ENCODE data around the gene DPYSL3. TPM values are rescaled to one million over a fixed set of nuclear protein-coding genes. Genes with fewer than 3 reads are reported as not detected.

DPYSL3 gene
- total RNA-seq, 1 experiment from 2014 or later = 156 TPM

- Histone ChIP-seq H3K36me3 (no peaks in the 10 kb centered on the region; the same call in 1 of the 2 replicates), H3K9me3 (replicated peaks) (no peaks in the 10 kb centered on the region), H3K4me3 (no peak overlapping the region), H3K27me3 (replicated peaks) (no peaks in the 10 kb centered on the region), H3K4me1 (replicated peaks) (peaks cover 16% of the 10 kb centered on the region), H3K27ac (no peak overlapping the region)
- DNase-seq (ENCODE audit: low read depth in 1 of 2, low spot score in 2 of 2) = no peak
Observed at GRCh38 chr5:147434049-147434448, 75.8 kb downstream of the DPYSL3 start.

- Histone ChIP-seq H3K27me3 (replicated peaks) (no peaks in the 10 kb centered on the region), H3K36me3 (no peaks in the 10 kb centered on the region; the same call in 1 of the 2 replicates), H3K9me3 (replicated peaks) (no peaks in the 10 kb centered on the region), H3K4me1 (replicated peaks) (peaks cover 13% of the 10 kb centered on the region), H3K4me3 (no peak overlapping the region), H3K27ac (no peak overlapping the region)
- DNase-seq (ENCODE audit: low read depth in 1 of 2, low spot score in 2 of 2) = no peak
Observed at GRCh38 chr5:147432323-147432722, 77.5 kb downstream of the DPYSL3 start.

GRCh38 chr5:147431586-147431985 is 78.3 kb downstream of the DPYSL3 start:
- peak in 1 of 2 experiments; percentile 42 for DNase-seq (ENCODE audit: low read depth in 1 of 2, low spot score in 2 of 2)
- no peaks in the 10 kb centered on the region; the same call in 1 of the 2 replicates for H3K36me3 ChIP-seq
- no peak overlapping the region for H3K27ac ChIP-seq
- no peak overlapping the region for H3K4me3 ChIP-seq
- H3K27me3 ChIP-seq (replicated peaks) = no peaks in the 10 kb centered on the region
- H3K9me3 ChIP-seq (replicated peaks) = no peaks in the 10 kb centered on the region
- peaks cover 13% of the 10 kb centered on the region for H3K4me1 ChIP-seq (replicated peaks)

- H3K36me3 ChIP-seq = peaks cover 6% of the 10 kb centered on the region
- H3K9me3 ChIP-seq (replicated peaks) = no peaks in the 10 kb centered on the region
- peaks cover 13% of the 10 kb centered on the region for H3K4me1 ChIP-seq (replicated peaks)
- H3K4me3 ChIP-seq = no peak overlapping the region
- H3K27me3 ChIP-seq (replicated peaks) = no peaks in the 10 kb centered on the region
- H3K27ac ChIP-seq = no peak overlapping the region
- no peak for DNase-seq (ENCODE audit: low read depth in 1 of 2, low spot score in 2 of 2)
Observed at GRCh38 chr5:147430628-147431027, 79.2 kb downstream of the DPYSL3 start.

GRCh38 chr5:147427521-147428401 is 82.1 kb downstream of the DPYSL3 start:
- no peaks in the 10 kb centered on the region for H3K9me3 ChIP-seq (replicated peaks)
- H3K4me1 ChIP-seq (replicated peaks) = peaks cover 13% of the 10 kb centered on the region
- no peak overlapping the region for H3K4me3 ChIP-seq
- no peak overlapping the region for H3K27ac ChIP-seq
- DNase-seq (ENCODE audit: low read depth in 1 of 2, low spot score in 2 of 2) = no peak
- H3K36me3 ChIP-seq = peaks cover 21% of the 10 kb centered on the region
- no peaks in the 10 kb centered on the region for H3K27me3 ChIP-seq (replicated peaks)

- DNase-seq (ENCODE audit: low read depth in 1 of 2, low spot score in 2 of 2) = no peak
- H3K4me1 ChIP-seq (replicated peaks) = peaks cover 10% of the 10 kb centered on the region
- no peaks in the 10 kb centered on the region for H3K27me3 ChIP-seq (replicated peaks)
- no peaks in the 10 kb centered on the region for H3K9me3 ChIP-seq (replicated peaks)
- H3K36me3 ChIP-seq = peaks cover 21% of the 10 kb centered on the region
- H3K27ac ChIP-seq = no peak overlapping the region
- H3K4me3 ChIP-seq = no peak overlapping the region
Observed at GRCh38 chr5:147426640-147427327, 83.1 kb downstream of the DPYSL3 start.

GRCh38 chr5:147418613-147419012 is 91.3 kb downstream of the DPYSL3 start:
- H3K36me3 ChIP-seq = peaks cover 56% of the 10 kb centered on the region
- no peaks in the 10 kb centered on the region for H3K9me3 ChIP-seq (replicated peaks)
- no peak overlapping the region for H3K27ac ChIP-seq
- H3K4me3 ChIP-seq = no peak overlapping the region
- peaks cover 21% of the 10 kb centered on the region for H3K4me1 ChIP-seq (replicated peaks)
- no peaks in the 10 kb centered on the region for H3K27me3 ChIP-seq (replicated peaks)
- DNase-seq (ENCODE audit: low read depth in 1 of 2, low spot score in 2 of 2) = no peak

GRCh38 chr5:147417135-147417813 is 92.6 kb downstream of the DPYSL3 start:
- peak in 1 of 2 experiments; percentile 50 for DNase-seq (ENCODE audit: low read depth in 1 of 2, low spot score in 2 of 2)
- H3K9me3 ChIP-seq (replicated peaks) = no peaks in the 10 kb centered on the region
- H3K27me3 ChIP-seq (replicated peaks) = no peaks in the 10 kb centered on the region
- peaks cover 21% of the 10 kb centered on the region for H3K4me1 ChIP-seq (replicated peaks)
- H3K36me3 ChIP-seq = peaks cover 61% of the 10 kb centered on the region
- H3K27ac ChIP-seq = no peak overlapping the region
- H3K4me3 ChIP-seq = no peak overlapping the region

GRCh38 chr5:147415651-147416050 is 94.2 kb downstream of the DPYSL3 start:
- DNase-seq (ENCODE audit: low read depth in 1 of 2, low spot score in 2 of 2) = no peak
- H3K27ac ChIP-seq = no peak overlapping the region
- no peaks in the 10 kb centered on the region for H3K9me3 ChIP-seq (replicated peaks)
- peaks cover 73% of the 10 kb centered on the region for H3K36me3 ChIP-seq
- H3K4me1 ChIP-seq (replicated peaks) = peaks cover 21% of the 10 kb centered on the region
- no peaks in the 10 kb centered on the region for H3K27me3 ChIP-seq (replicated peaks)
- H3K4me3 ChIP-seq = no peak overlapping the region

GRCh38 chr5:147413266-147413665 is 96.6 kb downstream of the DPYSL3 start:
- DNase-seq (ENCODE audit: low read depth in 1 of 2, low spot score in 2 of 2) = no peak
- H3K9me3 ChIP-seq (replicated peaks) = no peaks in the 10 kb centered on the region
- peaks cover 86% of the 10 kb centered on the region for H3K36me3 ChIP-seq
- no peak overlapping the region for H3K4me3 ChIP-seq
- H3K4me1 ChIP-seq (replicated peaks) = peaks cover 20% of the 10 kb centered on the region
- no peak overlapping the region for H3K27ac ChIP-seq
- no peaks in the 10 kb centered on the region for H3K27me3 ChIP-seq (replicated peaks)

- Histone ChIP-seq H3K9me3 (replicated peaks) (no peaks in the 10 kb centered on the region), H3K36me3 (peaks cover 85% of the 10 kb centered on the region), H3K27ac (no peak overlapping the region), H3K27me3 (replicated peaks) (no peaks in the 10 kb centered on the region), H3K4me1 (replicated peaks) (peaks cover 20% of the 10 kb centered on the region), H3K4me3 (no peak overlapping the region)
- no peak for DNase-seq (ENCODE audit: low read depth in 1 of 2, low spot score in 2 of 2)
Observed at GRCh38 chr5:147412561-147412960, 97.3 kb downstream of the DPYSL3 start.

GRCh38 chr5:147411359-147412319 is 98.2 kb downstream of the DPYSL3 start:
- H3K4me3 ChIP-seq = no peak overlapping the region
- H3K27me3 ChIP-seq (replicated peaks) = no peaks in the 10 kb centered on the region
- no peak overlapping the region for H3K27ac ChIP-seq
- no peaks in the 10 kb centered on the region for H3K9me3 ChIP-seq (replicated peaks)
- H3K4me1 ChIP-seq (replicated peaks) = peaks cover 21% of the 10 kb centered on the region
- DNase-seq (ENCODE audit: low read depth in 1 of 2, low spot score in 2 of 2) = no peak
- H3K36me3 ChIP-seq = peaks cover 87% of the 10 kb centered on the region

All from SJSA1 (cell line).